WTC11 (cell line): ENCODE data around the gene SBNO2. TPM values are rescaled to one million over a fixed set of nuclear protein-coding genes. Genes with fewer than 3 reads are reported as not detected.

Source experiments
- ATAC-seq: fragments of 200-7000 bp; cut with Tn5 transposase; 2 replicates; pipeline ENCODE4 v1.10.0; 2021; ENCODE audit warnings: mild to moderate bottlenecking, moderate library complexity
- CTCF ChIA-PET: fragments of 300-600 bp; sonication (Branson Sonifier 250); formaldehyde crosslinking; loops from one replicate; lab custom pipeline; 2021; ENCODE audit warnings: antibody characterized with exemption; lab: Charles Lee
- POLR2A ChIA-PET: fragments of 350-600 bp; sonication (Branson Sonifier 250); formaldehyde crosslinking; loops from one replicate; lab custom pipeline; 2021; ENCODE audit warnings: antibody characterized with exemption; lab: Charles Lee
- DNase-seq: peaks from one replicate; pipeline ENCODE4 v3.0.0; 2021; ENCODE audit warnings: low spot score
- H3K27ac Mint-ChIP-seq: 2 replicates; pipeline ENCODE4 v1.8.0; 2021; ENCODE audit warnings: mixed read lengths
- H3K27me3 Mint-ChIP-seq: 2 replicates; pipeline ENCODE4 v1.8.0; 2021; ENCODE audit warnings: low read depth, mild to moderate bottlenecking, moderate library complexity, mixed read lengths
- H3K36me3 Mint-ChIP-seq: 2 replicates; pipeline ENCODE4 v1.8.0; 2021; ENCODE audit warnings: mixed read lengths
- H3K4me1 Mint-ChIP-seq: 2 replicates; pipeline ENCODE4 v1.8.0; 2022; ENCODE audit warnings: mixed read lengths
- H3K4me3 Mint-ChIP-seq: 2 replicates; pipeline ENCODE4 v1.8.0; 2021; ENCODE audit warnings: mild to moderate bottlenecking, moderate library complexity, mixed read lengths
- H3K9me3 Mint-ChIP-seq: 2 replicates; pipeline ENCODE4 v1.8.0; 2021; ENCODE audit warnings: mixed read lengths
- ARID4B ChIP-seq: sonication (generic); formaldehyde crosslinking; IDR thresholded peaks from 2 replicates; pipeline ENCODE4 v1.8.0; 2023; ENCODE audit warnings: missing genetic modification reagents, mild to moderate bottlenecking, borderline replicate concordance
- ATF1 ChIP-seq: sonication (generic); formaldehyde crosslinking; IDR thresholded peaks from 2 replicates; pipeline ENCODE4 v1.8.1; 2023; ENCODE audit warnings: mild to moderate bottlenecking, moderate library complexity, missing genetic modification reagents
- CREM ChIP-seq: sonication (generic); formaldehyde crosslinking; IDR thresholded peaks from 2 replicates; pipeline ENCODE4 v1.8.1; 2022; ENCODE audit warnings: mild to moderate bottlenecking, missing genetic modification reagents, moderate library complexity
- ELF4 ChIP-seq: sonication (generic); formaldehyde crosslinking; IDR thresholded peaks from 2 replicates; pipeline ENCODE4 v1.8.1; 2022; ENCODE audit warnings: low read depth, mild to moderate bottlenecking, moderate library complexity, missing genetic modification reagents
- EMX1 ChIP-seq: fragments of 250-450 bp; sonication (Bioruptor Pico); IDR thresholded peaks from 2 replicates; pipeline ENCODE4 v1.8.0; 2021; ENCODE audit warnings: mild to moderate bottlenecking
- ERG ChIP-seq: fragments of 250-450 bp; sonication (Bioruptor Pico); IDR thresholded peaks from 2 replicates; pipeline ENCODE4 v1.8.0; 2021; ENCODE audit warnings: mild to moderate bottlenecking
- IRF2 ChIP-seq: sonication (generic); formaldehyde crosslinking; IDR thresholded peaks from 2 replicates; pipeline ENCODE4 v1.8.0; 2022; ENCODE audit warnings: low read depth, missing genetic modification reagents, borderline replicate concordance
- MAX ChIP-seq: sonication (generic); formaldehyde crosslinking; IDR thresholded peaks from 2 replicates; pipeline ENCODE4 v1.8.0; 2022; ENCODE audit warnings: mild to moderate bottlenecking, missing genetic modification reagents
- MYBL2 ChIP-seq: sonication (generic); formaldehyde crosslinking; IDR thresholded peaks from 2 replicates; pipeline ENCODE4 v1.8.1; 2023; ENCODE audit warnings: mild to moderate bottlenecking, moderate library complexity, missing genetic modification reagents
- OVOL2 ChIP-seq: fragments of 250-450 bp; sonication (Bioruptor Pico); IDR thresholded peaks from 2 replicates; pipeline ENCODE4 v1.9.0; 2021; ENCODE audit warnings: mild to moderate bottlenecking, borderline replicate concordance
- SP1 ChIP-seq: sonication (generic); formaldehyde crosslinking; conservative IDR thresholded peaks from 2 replicates; pipeline ENCODE4 v1.8.1; 2022; ENCODE audit warnings: missing genetic modification reagents
- TP53 ChIP-seq: sonication (generic); formaldehyde crosslinking; IDR thresholded peaks from 2 replicates; pipeline ENCODE4 v1.8.1; 2023; ENCODE audit warnings: mild to moderate bottlenecking, missing genetic modification reagents
- ZNF232 ChIP-seq: sonication (generic); formaldehyde crosslinking; IDR thresholded peaks from 2 replicates; pipeline ENCODE4 v1.8.0; 2022; ENCODE audit warnings: mild to moderate bottlenecking, missing genetic modification reagents
- ZNF671 ChIP-seq: fragments of 250-450 bp; sonication (Bioruptor Pico); IDR thresholded peaks from 2 replicates; pipeline ENCODE4 v1.8.0; 2021; ENCODE audit warnings: mild to moderate bottlenecking
- total RNA-seq: library from RNA; stranded (reverse); gene quantifications from 3 replicates; pipeline ENCODE4 v1.2.3, GENCODE V29; 2021
- TF ChIP-seq, protein P1 (sequence below): sonication (generic); formaldehyde crosslinking; IDR thresholded peaks from 2 replicates; pipeline ENCODE4 v1.8.1; 2022; ENCODE audit warnings: mild to moderate bottlenecking, moderate library complexity, missing genetic modification reagents
- TF ChIP-seq, protein P2 (sequence below): sonication (generic); formaldehyde crosslinking; IDR thresholded peaks from 2 replicates; pipeline ENCODE4 v1.8.1; 2022; ENCODE audit warnings: mild to moderate bottlenecking, missing genetic modification reagents, moderate library complexity, borderline replicate concordance
- TF ChIP-seq, protein P3 (sequence below): fragments of 250-450 bp; sonication (Bioruptor Pico); IDR thresholded peaks from 2 replicates; pipeline ENCODE4 v1.9.0; 2021; ENCODE audit warnings: mild to moderate bottlenecking, borderline replicate concordance

Gene SBNO2
- total RNA-seq, 1 experiment from 2014 or later: 57.3 TPM

- TF ChIP-seq, protein P1, sequence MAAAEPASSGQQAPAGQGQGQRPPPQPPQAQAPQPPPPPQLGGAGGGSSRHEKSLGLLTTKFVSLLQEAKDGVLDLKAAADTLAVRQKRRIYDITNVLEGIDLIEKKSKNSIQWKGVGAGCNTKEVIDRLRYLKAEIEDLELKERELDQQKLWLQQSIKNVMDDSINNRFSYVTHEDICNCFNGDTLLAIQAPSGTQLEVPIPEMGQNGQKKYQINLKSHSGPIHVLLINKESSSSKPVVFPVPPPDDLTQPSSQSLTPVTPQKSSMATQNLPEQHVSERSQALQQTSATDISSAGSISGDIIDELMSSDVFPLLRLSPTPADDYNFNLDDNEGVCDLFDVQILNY: no peak
- TF ChIP-seq, all 79 proteins: peak for 2
Measured at GRCh38 chr19:1172353-1173158, 1.5 kb downstream of the SBNO2 start (continued).

DNA sequence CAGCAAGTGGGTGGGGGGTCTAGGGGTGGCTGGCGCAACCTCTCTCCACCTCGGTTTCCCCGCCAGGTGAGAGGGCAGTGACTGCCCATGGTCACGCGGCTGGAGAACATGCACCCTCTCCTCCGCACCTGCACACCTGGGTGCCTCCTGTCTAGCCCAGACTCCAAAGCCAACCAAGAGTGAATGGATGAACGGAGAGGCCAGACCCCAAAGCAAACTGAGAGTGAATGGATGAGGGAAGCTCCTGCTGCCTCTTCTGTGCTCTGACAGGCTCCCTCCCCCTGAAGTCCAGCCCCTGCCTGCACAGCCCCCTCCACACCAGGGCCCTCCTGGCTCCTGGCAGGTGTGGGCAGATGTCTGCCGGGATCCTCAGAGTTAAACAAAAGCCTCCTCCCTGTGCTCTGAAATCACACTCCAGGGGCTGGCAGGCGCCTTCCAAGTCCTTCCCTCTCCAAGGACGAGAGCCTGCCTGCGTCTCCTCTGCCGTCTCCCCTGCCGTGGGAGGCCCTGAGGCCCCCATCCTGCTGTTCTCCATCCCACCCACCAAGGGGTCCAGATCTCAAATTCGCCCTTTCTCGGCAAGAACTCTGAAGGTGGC, 2.2 kb downstream of the SBNO2 start:
- ChIA-PET POLR2A (interaction anchor here (0.8 kb wide), 1 partner anchor 26 kb away, joined by 5 read pairs; no protein-coding TSS in a partner anchor), CTCF (interaction anchor here (0.7 to 1.0 kb wide), 2 partner anchors 59 to 72 kb away, joined by 3 to 5 read pairs; no protein-coding TSS in a partner anchor)
- Mint-ChIP-seq H3K27ac (peak overlapping the region; percentile 87), H3K4me3 (peak overlapping the region; percentile 85), H3K9me3 (no peaks in the 10 kb centered on the region), H3K36me3 (no peaks in the 10 kb centered on the region; the same call in 1 of the 2 replicates), H3K27me3 (no peaks in the 10 kb centered on the region), H3K4me1 (peaks cover 26% of the 10 kb centered on the region)
- ATAC-seq: no peak
- DNase-seq: peak; percentile 12
- TF ChIP-seq, protein P2, sequence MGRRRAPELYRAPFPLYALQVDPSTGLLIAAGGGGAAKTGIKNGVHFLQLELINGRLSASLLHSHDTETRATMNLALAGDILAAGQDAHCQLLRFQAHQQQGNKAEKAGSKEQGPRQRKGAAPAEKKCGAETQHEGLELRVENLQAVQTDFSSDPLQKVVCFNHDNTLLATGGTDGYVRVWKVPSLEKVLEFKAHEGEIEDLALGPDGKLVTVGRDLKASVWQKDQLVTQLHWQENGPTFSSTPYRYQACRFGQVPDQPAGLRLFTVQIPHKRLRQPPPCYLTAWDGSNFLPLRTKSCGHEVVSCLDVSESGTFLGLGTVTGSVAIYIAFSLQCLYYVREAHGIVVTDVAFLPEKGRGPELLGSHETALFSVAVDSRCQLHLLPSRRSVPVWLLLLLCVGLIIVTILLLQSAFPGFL (CRISPR knock-in tag): no peak
- TF ChIP-seq, protein P3, sequence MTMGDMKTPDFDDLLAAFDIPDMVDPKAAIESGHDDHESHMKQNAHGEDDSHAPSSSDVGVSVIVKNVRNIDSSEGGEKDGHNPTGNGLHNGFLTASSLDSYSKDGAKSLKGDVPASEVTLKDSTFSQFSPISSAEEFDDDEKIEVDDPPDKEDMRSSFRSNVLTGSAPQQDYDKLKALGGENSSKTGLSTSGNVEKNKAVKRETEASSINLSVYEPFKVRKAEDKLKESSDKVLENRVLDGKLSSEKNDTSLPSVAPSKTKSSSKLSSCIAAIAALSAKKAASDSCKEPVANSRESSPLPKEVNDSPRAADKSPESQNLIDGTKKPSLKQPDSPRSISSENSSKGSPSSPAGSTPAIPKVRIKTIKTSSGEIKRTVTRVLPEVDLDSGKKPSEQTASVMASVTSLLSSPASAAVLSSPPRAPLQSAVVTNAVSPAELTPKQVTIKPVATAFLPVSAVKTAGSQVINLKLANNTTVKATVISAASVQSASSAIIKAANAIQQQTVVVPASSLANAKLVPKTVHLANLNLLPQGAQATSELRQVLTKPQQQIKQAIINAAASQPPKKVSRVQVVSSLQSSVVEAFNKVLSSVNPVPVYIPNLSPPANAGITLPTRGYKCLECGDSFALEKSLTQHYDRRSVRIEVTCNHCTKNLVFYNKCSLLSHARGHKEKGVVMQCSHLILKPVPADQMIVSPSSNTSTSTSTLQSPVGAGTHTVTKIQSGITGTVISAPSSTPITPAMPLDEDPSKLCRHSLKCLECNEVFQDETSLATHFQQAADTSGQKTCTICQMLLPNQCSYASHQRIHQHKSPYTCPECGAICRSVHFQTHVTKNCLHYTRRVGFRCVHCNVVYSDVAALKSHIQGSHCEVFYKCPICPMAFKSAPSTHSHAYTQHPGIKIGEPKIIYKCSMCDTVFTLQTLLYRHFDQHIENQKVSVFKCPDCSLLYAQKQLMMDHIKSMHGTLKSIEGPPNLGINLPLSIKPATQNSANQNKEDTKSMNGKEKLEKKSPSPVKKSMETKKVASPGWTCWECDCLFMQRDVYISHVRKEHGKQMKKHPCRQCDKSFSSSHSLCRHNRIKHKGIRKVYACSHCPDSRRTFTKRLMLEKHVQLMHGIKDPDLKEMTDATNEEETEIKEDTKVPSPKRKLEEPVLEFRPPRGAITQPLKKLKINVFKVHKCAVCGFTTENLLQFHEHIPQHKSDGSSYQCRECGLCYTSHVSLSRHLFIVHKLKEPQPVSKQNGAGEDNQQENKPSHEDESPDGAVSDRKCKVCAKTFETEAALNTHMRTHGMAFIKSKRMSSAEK: no peak
- TF ChIP-seq SP1 (CRISPR knock-in tag): no peak
- TF ChIP-seq ZNF232 (CRISPR knock-in tag): no peak
- no peak for TF ChIP-seq ZNF671 (CRISPR knock-in tag)
- no peak for TF ChIP-seq MYBL2 (CRISPR knock-in tag)
- TF ChIP-seq EMX1: no peak

DNA sequence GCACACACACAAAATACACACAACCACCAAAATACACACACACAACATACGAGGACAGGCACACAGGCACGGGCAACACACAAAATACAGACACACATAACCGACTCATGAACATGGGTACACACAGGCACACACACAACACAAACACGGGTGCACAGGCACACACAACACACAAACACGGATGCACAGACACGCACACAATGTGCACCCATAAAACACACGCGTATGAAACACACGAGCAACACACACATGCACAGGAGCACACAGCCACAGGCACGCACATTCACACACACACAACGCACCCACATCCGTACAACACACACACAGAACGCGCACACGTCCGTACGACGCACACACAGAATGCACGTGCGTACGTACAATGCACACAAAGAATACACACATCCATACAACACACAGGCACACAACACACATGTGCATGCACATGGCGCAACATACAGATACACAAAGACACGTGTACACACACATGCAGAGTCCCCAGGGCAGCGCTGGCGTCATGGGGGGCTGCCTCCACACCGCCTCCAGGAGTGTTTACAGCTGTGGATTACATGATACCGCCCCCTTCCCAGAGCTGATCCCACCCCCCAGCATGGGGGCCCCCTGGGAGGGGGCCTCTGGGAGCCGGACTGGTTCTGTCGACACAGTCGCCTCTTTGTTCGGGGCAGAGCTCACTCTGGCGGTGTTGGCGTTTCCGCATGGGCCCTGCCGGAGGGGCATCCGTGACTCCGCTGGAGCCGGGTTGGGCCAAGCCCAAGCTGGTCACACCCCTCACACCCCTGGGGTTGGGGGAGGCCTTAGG, 2.9 kb downstream of the SBNO2 start:
- ChIA-PET POLR2A (no interaction called here), CTCF (interaction anchor here (1.0 kb wide), 1 partner anchor 58 kb away, joined by 5 read pairs; no protein-coding TSS in a partner anchor)
- no peak for ATAC-seq
- Mint-ChIP-seq H3K9me3 (no peaks in the 10 kb centered on the region), H3K4me3 (peak overlapping the region; percentile 9), H3K27ac (peak overlapping the region; percentile 95), H3K36me3 (no peaks in the 10 kb centered on the region; the same call in 1 of the 2 replicates), H3K4me1 (peaks cover 29% of the 10 kb centered on the region), H3K27me3 (no peaks in the 10 kb centered on the region)
- DNase-seq: peak; percentile 14
- TF ChIP-seq ERG (CRISPR knock-in tag) (no peak), TP53 (CRISPR knock-in tag) (no peak), ATF1 (CRISPR knock-in tag) (no peak), CREM (CRISPR knock-in tag) (no peak), IRF2 (CRISPR knock-in tag) (no peak), ARID4B (no peak), OVOL2 (no peak), MAX (CRISPR knock-in tag) (no peak), ELF4 (no peak)
